C4-2B (cell line): Measurements from ENCODE around the gene TRDN.

Source experiments
- CTCF ChIP-seq: fragments of 450-650 bp; conservative IDR thresholded peaks from 2 replicates; pipeline ENCODE4 v1.5.1; 2017; ENCODE audit warnings: mild to moderate bottlenecking
- ZFX ChIP-seq: fragments of 450-650 bp; IDR thresholded peaks from 2 replicates; pipeline ENCODE4 v1.6.1; 2017

GRCh38 chr6:123402052-123402451 is 234.7 kb downstream of the TRDN start:
- TF ChIP-seq CTCF (no peak), ZFX (no peak)
